HUES64 (cell line): ENCODE measurements around the gene SLC9A9.

Source experiments
- H3K27ac ChIP-seq: 2 replicates; pipeline ENCODE4 v1.7.0; 2013; ENCODE audit warnings: low read depth, low read length, inconsistent platforms
- H3K27me3 ChIP-seq: 2 replicates; pipeline ENCODE4 v1.6.1; 2013; ENCODE audit warnings: mild to moderate bottlenecking, low read length; ENCODE audit not compliant: insufficient read depth
- H3K36me3 ChIP-seq: 2 replicates; pipeline ENCODE4 v1.6.1; 2013; ENCODE audit warnings: mild to moderate bottlenecking, low read length; ENCODE audit not compliant: insufficient read depth
- H3K4me1 ChIP-seq: 2 replicates; pipeline ENCODE4 v1.6.1; 2013; ENCODE audit warnings: mild to moderate bottlenecking, low read length, moderate library complexity; ENCODE audit not compliant: insufficient read depth
- H3K4me3 ChIP-seq: 2 replicates; pipeline ENCODE4 v1.5.1; 2013; ENCODE audit warnings: mild to moderate bottlenecking, low read length, moderate library complexity
- H3K9ac ChIP-seq: 2 replicates; pipeline ENCODE4 v1.6.1; 2013; ENCODE audit warnings: mild to moderate bottlenecking, low read depth, low read length
- H3K9me3 ChIP-seq: 2 replicates; pipeline ENCODE4 v1.6.1; 2013; ENCODE audit warnings: low read depth, low read length; ENCODE audit not compliant: insufficient read depth
- WGBS: fragments of 150-250, 120-280 bp; methylation state at CpG from one replicate; pipeline ENCODE4 v1.1.7; 2013; ENCODE audit warnings: missing lambda C conversion rate; 5-methylcytosine and 5-hydroxymethylcytosine counted together

The SLC9A9 gene

DNA sequence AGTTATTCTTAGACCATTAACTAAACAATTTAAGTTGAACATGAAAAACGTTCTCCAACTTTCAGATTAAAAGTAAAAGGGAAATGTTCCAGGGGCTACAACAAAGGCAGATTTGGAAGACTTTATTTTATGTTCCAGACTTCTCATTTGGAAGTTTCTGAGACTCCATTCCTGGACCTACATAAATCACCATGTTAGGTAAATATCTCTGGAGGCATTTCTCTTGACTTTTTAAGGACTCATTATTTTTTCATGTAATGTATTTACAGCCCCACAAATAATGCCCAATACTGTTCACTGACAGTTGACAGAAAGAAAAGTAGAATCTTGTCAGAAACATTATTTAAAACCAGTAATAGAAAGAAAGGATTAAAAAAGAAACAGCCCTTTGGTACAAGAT is 352.1 kb downstream of the SLC9A9 start:
- no peak overlapping the region for H3K4me3 ChIP-seq
- WGBS = 100% methylated on average over 1 of the region's 1 CpG
- no peaks in the 10 kb centered on the region for H3K9me3 ChIP-seq
- H3K4me1 ChIP-seq = peaks cover under 1% of the 10 kb centered on the region
- no peaks in the 10 kb centered on the region for H3K36me3 ChIP-seq
- no peak overlapping the region for H3K9ac ChIP-seq
- no peak overlapping the region for H3K27ac ChIP-seq
- H3K27me3 ChIP-seq = no peaks in the 10 kb centered on the region

GRCh38 chr3:143495527-143495926 is 352.7 kb downstream of the SLC9A9 start:
- WGBS = 89% methylated on average over 2 of the region's 2 CpGs
- no peak overlapping the region for H3K4me3 ChIP-seq
- no peaks in the 10 kb centered on the region for H3K27me3 ChIP-seq
- no peak overlapping the region for H3K9ac ChIP-seq
- H3K4me1 ChIP-seq = no peaks in the 10 kb centered on the region
- H3K27ac ChIP-seq = no peak overlapping the region
- no peaks in the 10 kb centered on the region for H3K36me3 ChIP-seq
- H3K9me3 ChIP-seq = no peaks in the 10 kb centered on the region

DNA sequence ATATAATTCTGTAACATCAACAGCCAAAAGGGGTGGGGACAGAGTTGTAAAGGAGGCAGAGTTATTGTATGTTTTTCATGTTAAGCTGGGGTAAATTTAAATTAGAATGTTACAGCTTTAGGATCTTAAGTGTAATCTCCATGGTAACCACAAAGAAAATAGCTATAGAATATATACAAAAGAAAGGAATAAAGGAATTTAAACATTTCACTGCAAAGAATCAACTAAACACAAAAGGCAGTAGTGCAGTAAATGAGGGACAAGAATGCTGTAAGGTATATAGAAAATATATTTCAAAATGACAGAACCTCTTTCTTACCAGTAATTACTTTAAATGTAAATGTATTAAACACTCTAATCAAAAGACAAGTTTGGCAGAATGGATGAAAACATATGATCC is 361.7 kb downstream of the SLC9A9 start:
- no peak overlapping the region for H3K27ac ChIP-seq
- H3K4me3 ChIP-seq = no peak overlapping the region
- no peak overlapping the region for H3K9ac ChIP-seq
- peaks cover 4% of the 10 kb centered on the region for H3K4me1 ChIP-seq
- no peaks in the 10 kb centered on the region for H3K36me3 ChIP-seq
- no peaks in the 10 kb centered on the region for H3K9me3 ChIP-seq
- H3K27me3 ChIP-seq = no peaks in the 10 kb centered on the region

GRCh38 chr3:143484846-143485512 is 363.3 kb downstream of the SLC9A9 start:
- H3K9me3 ChIP-seq = no peaks in the 10 kb centered on the region
- 85% methylated on average over 3 of the region's 4 CpGs for WGBS
- peaks cover 4% of the 10 kb centered on the region for H3K4me1 ChIP-seq
- H3K36me3 ChIP-seq = no peaks in the 10 kb centered on the region
- no peaks in the 10 kb centered on the region for H3K27me3 ChIP-seq
- H3K4me3 ChIP-seq = no peak overlapping the region
- no peak overlapping the region for H3K27ac ChIP-seq
- no peak overlapping the region for H3K9ac ChIP-seq

GRCh38 chr3:143483214-143483613 is 365.1 kb downstream of the SLC9A9 start:
- no peaks in the 10 kb centered on the region for H3K27me3 ChIP-seq
- no peak overlapping the region for H3K27ac ChIP-seq
- no peaks in the 10 kb centered on the region for H3K9me3 ChIP-seq
- no peak overlapping the region for H3K9ac ChIP-seq
- no peak overlapping the region for H3K4me3 ChIP-seq
- H3K4me1 ChIP-seq = peaks cover 6% of the 10 kb centered on the region
- no peaks in the 10 kb centered on the region for H3K36me3 ChIP-seq

DNA sequence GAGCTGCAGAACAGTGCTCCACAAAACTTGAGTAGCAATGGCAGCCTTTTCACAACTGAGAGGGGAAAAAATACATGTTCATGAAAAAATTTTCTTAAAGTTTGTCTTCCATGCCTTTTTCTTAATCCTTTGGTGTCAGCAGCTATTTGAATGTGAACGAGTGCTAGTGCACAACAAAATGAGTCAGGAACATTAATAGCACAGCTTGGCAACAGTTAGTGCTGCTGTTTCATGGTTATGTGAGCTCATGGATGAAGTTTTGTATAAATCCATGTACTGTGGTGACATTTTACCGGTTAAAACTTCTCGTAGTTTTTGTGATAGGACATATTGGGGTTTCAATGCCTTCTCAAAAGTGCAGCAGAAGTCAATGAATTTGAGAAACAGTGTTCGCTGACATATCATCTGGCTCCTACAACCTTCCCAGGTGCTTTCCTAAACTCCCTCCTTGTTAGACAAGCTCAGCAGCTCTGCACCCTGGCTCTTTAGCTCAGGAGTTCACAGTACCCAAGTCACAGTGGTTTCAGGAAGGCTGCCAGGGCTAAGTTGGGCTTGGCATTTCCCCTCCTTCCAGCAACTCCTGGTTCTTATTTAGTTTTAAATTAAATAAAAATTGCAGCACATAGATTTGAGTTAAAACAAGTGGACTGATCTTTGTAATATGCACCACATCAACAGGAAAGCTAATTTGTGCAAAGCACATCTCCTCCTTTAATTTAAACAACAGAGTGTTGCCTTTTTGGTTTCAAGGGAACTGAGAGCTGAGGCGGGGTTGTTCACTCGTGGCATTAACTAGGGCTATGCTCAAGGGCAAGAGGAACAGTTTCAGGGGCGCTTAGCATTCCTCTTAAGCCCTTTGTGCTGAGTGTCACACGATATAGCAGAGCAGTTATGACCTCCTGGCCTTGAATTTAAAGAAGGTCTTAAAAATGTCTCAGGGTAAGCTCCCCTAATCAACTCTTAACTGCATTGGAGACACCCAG is 365.9 kb downstream of the SLC9A9 start:
- peaks cover 9% of the 10 kb centered on the region for H3K4me1 ChIP-seq
- no peaks in the 10 kb centered on the region for H3K9me3 ChIP-seq
- H3K27ac ChIP-seq = no peak overlapping the region
- H3K27me3 ChIP-seq = no peaks in the 10 kb centered on the region
- no peaks in the 10 kb centered on the region for H3K36me3 ChIP-seq
- WGBS = 93% methylated on average over 8 of the region's 8 CpGs
- no peak overlapping the region for H3K4me3 ChIP-seq
- no peak overlapping the region for H3K9ac ChIP-seq

DNA sequence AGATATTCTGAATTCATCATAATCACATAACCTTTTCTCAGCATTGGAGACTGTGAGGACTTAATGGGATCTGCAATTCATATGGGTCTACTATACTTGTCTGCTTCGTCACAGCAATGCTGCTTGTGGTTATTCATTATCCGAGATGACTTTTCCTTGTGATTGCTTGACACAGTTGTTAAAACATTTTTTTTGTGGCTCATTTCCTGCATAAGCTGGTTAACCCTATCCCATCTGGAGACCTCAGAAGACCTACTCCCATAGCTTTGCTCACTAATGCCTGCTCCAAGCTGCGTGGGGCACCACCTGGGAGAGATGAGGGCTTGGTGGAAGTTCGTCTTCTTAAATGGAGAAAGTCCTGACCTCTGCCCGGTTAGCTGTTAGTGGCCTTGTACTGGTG is 367.9 kb downstream of the SLC9A9 start:
- Histone ChIP-seq H3K36me3 (no peaks in the 10 kb centered on the region), H3K4me1 (peaks cover 4% of the 10 kb centered on the region; the same call in 1 of the 2 replicates), H3K27me3 (no peaks in the 10 kb centered on the region), H3K9ac (no peak overlapping the region), H3K27ac (no peak overlapping the region), H3K9me3 (no peaks in the 10 kb centered on the region), H3K4me3 (no peak overlapping the region)
- WGBS = 45% methylated on average over 5 of the region's 5 CpGs

DNA sequence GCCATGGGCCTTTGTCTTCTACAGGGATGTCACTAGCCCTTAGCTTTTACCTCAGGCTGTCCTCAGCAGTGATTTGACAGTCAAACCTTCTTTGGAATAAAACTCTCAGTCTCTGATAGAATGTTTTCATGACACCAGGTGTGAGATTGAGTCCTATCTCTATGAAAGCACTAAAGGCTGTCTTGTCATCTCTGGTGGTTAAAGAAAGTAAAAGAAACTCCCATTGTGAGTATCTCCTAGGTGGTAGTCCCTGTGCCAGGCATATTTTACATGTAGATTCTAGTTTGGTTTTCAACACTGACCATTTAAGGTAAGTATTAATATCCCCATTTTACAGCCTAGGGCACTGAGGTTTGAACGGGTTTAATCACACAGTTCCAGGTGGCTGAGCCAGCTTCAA is 368.5 kb downstream of the SLC9A9 start:
- H3K4me1 ChIP-seq = peaks cover 4% of the 10 kb centered on the region; the same call in 1 of the 2 replicates
- H3K36me3 ChIP-seq = no peaks in the 10 kb centered on the region
- no peaks in the 10 kb centered on the region for H3K9me3 ChIP-seq
- H3K9ac ChIP-seq = no peak overlapping the region
- H3K4me3 ChIP-seq = no peak overlapping the region
- WGBS = 100% methylated on average over 1 of the region's 1 CpG
- H3K27me3 ChIP-seq = no peaks in the 10 kb centered on the region
- H3K27ac ChIP-seq = no peak overlapping the region

DNA sequence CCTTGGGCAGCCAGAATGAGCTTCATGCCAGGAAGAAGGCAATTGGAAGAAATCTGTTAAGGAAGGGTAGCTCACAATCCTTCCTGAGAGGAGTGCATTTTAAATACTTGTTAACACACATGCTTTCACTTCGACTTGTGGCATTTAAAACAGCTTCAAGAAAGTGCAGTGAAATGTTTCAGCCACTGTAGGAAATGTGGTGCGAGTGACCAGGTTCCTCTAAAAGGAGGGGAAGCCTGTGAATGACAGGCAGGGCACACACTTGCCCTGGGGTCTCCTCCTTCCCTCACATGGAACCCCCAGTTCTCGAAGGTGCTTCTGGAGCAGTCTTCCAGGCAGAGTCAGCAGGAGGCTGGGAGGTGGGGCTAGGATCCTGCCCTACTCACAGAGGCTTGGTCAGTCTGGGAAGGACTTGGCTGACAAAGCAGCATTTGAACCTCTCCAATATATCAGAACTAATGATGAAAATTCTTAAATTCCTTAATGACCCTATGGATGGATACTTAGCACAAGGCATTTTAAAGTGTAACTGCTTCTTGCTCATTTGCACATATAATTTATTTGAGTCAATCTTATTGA is 370.1 kb downstream of the SLC9A9 start:
- H3K4me1 ChIP-seq = peaks cover 4% of the 10 kb centered on the region; the same call in 1 of the 2 replicates
- H3K27ac ChIP-seq = no peak overlapping the region
- no peak overlapping the region for H3K4me3 ChIP-seq
- 71% methylated on average over 2 of the region's 3 CpGs for WGBS
- no peaks in the 10 kb centered on the region for H3K27me3 ChIP-seq
- H3K9ac ChIP-seq = no peak overlapping the region
- no peaks in the 10 kb centered on the region for H3K9me3 ChIP-seq
- no peaks in the 10 kb centered on the region for H3K36me3 ChIP-seq

GRCh38 chr3:143476965-143477640 is 371.2 kb downstream of the SLC9A9 start:
- 92% methylated on average over 6 of the region's 7 CpGs for WGBS
- Histone ChIP-seq H3K9ac (no peak overlapping the region), H3K36me3 (no peaks in the 10 kb centered on the region)

GRCh38 chr3:143475981-143476380 is 372.3 kb downstream of the SLC9A9 start:
- no peaks in the 10 kb centered on the region for H3K36me3 ChIP-seq
- no peak overlapping the region for H3K9ac ChIP-seq
- no peak overlapping the region for H3K4me3 ChIP-seq
- H3K27me3 ChIP-seq = no peaks in the 10 kb centered on the region
- H3K27ac ChIP-seq = no peak overlapping the region
- H3K9me3 ChIP-seq = no peaks in the 10 kb centered on the region
- WGBS = 83% methylated on average over 3 of the region's 3 CpGs
- H3K4me1 ChIP-seq = peaks cover 18% of the 10 kb centered on the region

More at GRCh38 chr3:143476965-143477640, 371.2 kb downstream of the SLC9A9 start:
- Histone ChIP-seq H3K4me3 (no peak overlapping the region), H3K4me1 (peaks cover 7% of the 10 kb centered on the region; the same call in 1 of the 2 replicates), H3K27me3 (no peaks in the 10 kb centered on the region), H3K27ac (no peak overlapping the region), H3K9me3 (no peaks in the 10 kb centered on the region)
